Astrocyte of the spinal cord (primary cell): ENCODE measurements around the gene EIF5A.

ENCODE experiments used
- DNase-seq: peaks from one replicate; pipeline ENCODE4 v3.0.0; 2011; ENCODE audit warnings: low read depth, low spot score
- H3K4me3 ChIP-seq: 2 replicates; pipeline ENCODE4 v1.5.1; 2011; ENCODE audit warnings: low read depth, mild to moderate bottlenecking, low read length, moderate library complexity
- CTCF ChIP-seq: IDR thresholded peaks from 2 replicates; pipeline ENCODE4 v1.5.1; 2012; ENCODE audit warnings: low read depth, mild to moderate bottlenecking, low read length, inconsistent platforms
- in situ Hi-C: cut with HindIII; loops from 2 replicates; pipeline ENCODE4 v1.10.0; 2017; ENCODE audit warnings: low sequenced_read_pairs

EIF5A gene

GRCh38 chr17:7293816-7294613, 13.4 kb upstream of the EIF5A start:
- in situ Hi-C loops: no loop called here
- no peak for TF ChIP-seq CTCF
- H3K4me3 ChIP-seq: no peak overlapping the region
- DNase-seq: no peak

GRCh38 chr17:7294614-7295153, 12.7 kb upstream of the EIF5A start, which contains the start of gene YBX2:
YBX2 (minus strand) TSS chr17:7294639; CDS start chr17:7294500, 139 bp downstream.
- in situ Hi-C loops: no loop called here
- DNase-seq: no peak
- no peak for TF ChIP-seq CTCF
- peak within 1 kb of the TSS; percentile 12 for H3K4me3 ChIP-seq

- DNase-seq: no peak
- no peak for TF ChIP-seq CTCF
- no peak overlapping the region for H3K4me3 ChIP-seq
- in situ Hi-C loops: no loop called here
Observed at GRCh38 chr17:7295230-7296180, 11.9 kb upstream of the EIF5A start.

DNA sequence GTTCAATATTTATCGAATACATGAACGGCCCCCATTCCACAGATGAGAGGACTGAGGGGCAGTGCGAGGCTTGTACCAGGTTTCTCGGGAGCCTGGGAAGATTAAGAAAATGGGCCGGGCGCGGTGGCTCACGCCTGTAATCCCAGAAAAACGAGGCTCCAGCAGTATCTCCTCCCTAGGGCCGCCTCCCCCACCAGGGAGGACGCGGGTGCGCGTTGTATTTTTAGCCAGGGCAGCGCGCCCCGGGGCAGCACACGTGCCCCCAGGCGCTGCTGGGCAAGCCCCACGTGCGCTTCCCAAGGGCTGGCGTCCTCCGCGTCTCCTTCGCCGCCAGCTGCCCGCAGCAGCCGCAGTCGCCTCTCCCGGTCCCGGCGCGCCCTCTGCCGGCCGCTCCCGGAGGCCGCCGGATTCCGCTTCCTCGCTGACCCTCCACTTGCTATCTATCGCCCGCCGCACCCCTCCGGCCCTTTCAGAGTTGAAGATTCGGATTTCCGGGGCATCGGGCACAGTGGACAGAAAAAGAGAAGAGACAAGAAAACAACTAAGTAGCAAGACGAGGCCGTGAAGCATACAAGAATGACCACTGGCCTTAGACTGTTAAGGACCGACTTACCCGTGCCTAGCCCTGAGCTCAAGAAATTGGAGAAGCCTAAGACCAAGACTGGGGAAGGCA, 11.1 kb upstream of the EIF5A start:
- in situ Hi-C loops: no loop called here
- peak; percentile 85 for TF ChIP-seq CTCF
- H3K4me3 ChIP-seq: no peak overlapping the region
- DNase-seq: peak; percentile 68

GRCh38 chr17:7304179-7304578, 3.2 kb upstream of the EIF5A start:
- in situ Hi-C loops: no loop called here
- H3K4me3 ChIP-seq: no peak overlapping the region
- no peak for DNase-seq
- no peak for TF ChIP-seq CTCF
